GDM1 (cell line): ENCODE data around the gene SRI.
"Not testable (repeated sequence)": the region's sequence is repeated elsewhere in the genome, so short reads cannot be mapped to it uniquely, and the experiment has no call there.

Experiments
- DNase-seq: peaks from one replicate; lab custom pipeline; 2025; lab: John Stamatoyannopoulos, UW

Gene SRI

DNA sequence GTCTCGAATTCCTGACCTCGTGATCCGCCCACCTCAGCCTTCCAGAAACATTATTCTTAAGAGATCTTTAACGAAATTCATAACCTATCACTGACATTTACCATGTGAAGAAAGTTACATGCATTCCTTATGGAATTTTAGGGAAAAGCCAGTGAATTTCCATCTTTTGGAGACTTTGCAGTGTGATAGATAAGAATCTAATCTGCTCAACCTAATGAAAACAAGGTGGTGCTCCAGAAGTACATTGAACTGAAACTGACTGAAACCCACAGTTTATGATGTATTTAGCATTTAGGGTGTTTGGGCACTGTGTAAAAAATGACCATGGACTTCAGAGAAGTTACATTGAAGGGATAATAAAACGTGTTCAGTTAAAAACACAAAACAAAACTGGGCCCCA lies 43.6 kb downstream of the SRI start:
- no peak for DNase-seq

DNA sequence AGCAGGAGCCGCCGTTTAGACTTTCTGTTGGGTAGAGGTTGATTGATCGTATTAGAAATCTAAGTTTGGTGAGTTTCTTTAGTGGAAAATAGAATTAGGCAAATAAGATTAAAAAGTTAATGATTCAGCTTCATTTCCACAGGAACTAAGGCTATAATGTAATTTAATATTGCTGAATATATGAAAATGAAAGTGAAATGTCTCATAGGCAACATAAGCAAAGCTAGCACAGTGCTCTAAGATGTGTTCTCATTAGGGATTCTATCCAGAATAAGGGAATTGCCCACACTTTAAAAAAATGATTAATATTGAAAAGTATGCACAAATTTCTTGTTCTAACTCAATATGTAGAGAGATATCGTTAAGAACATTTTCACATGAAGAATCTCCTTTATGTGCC lies 47.0 kb downstream of the SRI start:
- DNase-seq: no peak

DNA sequence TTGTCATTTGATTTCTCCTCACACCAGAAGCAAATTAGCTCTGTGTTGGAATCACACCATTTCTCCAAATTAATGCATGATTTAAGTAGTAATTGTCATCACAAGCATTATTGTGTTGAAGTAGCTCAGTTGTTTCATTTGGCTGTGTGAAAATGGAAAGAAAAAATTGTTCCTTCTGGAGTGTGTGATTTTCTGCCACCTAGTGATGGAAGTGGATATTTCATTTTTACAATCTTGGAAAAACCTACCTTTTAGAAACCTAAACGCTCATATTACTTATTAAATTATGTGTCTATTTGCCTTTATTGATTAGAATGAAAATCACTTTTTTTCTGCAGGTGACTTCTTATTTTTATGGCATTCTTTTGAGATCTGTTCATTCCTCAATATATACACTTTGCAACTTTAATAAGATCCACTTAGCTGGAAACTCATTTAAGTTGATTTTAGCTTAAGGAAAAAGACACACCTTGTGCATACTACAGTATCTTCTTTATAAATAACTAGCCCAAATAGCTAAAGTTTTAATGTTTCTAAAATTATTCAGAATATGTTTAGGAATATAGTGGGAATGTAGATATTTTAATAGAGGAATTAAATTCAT lies 50.0 kb downstream of the SRI start:
- DNase-seq: no peak

DNA sequence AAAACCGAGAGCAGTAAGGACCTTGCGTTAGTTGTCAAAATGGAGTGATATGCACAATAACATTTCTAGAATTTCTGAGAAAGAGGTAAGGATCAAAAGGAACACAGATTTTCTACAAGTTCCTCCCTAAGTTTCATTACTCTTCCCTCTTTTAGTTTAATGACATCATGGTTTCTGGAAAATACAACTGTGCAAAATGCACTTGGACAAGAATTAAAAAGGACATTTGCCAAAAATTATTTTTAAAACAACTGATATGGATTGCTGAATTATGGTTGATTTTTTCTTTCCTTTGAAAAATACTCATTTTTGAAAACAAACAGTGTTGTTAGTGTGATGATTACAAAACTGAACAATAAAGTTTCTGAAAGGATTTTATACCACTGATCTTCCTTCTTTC lies 52.1 kb downstream of the SRI start:
- DNase-seq: no peak

DNA sequence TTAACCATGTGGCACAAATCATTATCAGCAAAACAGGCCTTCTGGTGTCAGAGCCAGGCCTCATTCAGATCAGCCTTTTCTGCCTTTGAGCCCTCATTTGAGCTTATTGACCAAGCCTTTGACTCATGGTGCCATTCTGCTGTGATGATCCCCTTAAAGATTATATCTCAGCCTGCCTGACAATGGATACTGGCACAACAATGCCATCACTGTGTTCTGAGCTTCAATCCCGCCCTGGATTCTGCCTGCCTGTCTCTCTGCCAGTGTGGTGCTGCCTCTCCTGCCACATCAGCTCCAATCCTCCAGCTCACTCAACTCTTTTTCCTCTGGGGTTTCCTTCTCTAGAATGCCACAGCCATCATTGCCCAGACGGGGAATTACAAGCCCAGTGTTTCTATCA lies 52.6 kb downstream of the SRI start:
- no peak for DNase-seq

DNA sequence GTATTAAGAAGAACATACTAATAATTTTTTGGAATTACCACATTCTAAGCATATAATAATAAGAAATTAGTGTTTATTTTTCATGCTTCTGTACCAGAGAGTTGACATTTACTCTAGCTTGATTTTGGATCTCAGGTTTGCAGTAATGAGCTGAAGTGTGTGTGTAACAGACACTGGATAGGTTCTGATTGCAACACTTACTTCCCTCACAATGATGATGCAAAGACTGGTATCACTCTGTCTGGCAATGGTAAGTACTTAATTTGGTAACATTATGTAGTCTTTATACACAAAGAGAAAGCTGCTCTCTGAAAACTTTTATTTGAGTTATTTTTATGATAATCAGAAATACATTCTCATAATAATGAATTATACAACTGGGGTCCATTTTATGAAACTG lies 54.1 kb downstream of the SRI start:
- DNase-seq: no peak

DNA sequence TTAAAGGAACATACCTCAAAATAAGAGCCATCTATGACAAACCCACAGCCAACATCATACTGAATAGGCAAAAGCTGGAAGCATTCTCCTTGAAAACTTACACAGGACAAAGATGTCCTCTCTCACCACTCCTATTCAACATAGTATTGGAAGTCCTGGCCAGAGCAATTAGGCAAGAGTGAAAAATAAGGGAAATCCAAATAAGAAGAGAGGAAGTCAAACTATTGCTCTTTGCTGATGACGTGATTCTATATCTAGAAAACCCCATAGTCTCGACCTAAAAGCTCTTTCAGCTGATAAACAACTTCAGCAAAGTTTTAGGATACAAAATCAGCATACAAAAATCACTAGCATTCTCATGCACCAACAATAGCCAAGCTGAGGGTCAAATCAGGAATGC lies 60.1 kb downstream of the SRI start:
- not testable (repeated sequence) for DNase-seq

DNA sequence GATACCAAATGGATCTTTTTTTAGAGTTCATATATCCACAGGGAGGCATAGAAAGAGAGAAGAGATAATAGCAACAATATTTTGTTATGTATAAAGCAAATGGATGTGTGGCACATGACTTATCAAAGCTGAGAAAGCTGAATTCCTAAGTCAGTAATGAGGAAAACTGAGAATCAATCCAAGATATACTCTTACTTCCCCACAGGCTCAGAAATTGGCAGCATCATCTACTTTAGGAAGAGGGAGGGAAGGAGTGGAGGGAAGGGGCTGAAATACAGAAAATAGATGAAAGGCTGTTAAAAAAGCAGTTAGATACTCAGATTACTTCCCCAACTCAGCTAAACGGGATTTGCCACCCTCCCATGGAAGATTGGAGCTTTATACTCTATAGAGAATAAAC lies 63.5 kb downstream of the SRI start:
- no peak for DNase-seq

DNA sequence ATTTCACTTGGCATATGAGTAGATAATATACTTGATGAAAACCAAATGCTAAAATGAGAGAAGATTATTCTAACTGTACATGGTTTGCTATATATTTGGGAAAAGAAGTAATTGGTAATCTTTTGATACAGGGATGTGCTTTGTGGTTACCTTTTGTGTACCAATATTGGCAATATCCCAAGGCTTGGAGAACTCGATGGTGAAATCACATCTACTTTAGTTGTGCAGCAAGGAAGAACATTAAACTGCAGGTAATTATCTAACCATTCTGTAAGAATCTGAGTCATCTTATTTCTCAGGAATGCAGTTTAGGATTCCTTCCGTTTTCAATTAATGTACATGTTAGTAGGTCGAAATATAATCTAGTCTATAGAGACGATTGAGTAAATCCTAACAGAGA lies 64.1 kb downstream of the SRI start:
- DNase-seq: no peak
